Transverse colon (tissue), 4 donors: Measurements from ENCODE around the gene MTX1. TPM values are rescaled to one million over a fixed set of nuclear protein-coding genes. Genes with fewer than 3 reads are reported as not detected.

ENCODE experiments used
- DNase-seq: peaks from one replicate; pipeline ENCODE4 v3.0.0-alpha.2; 2019
- H3K27ac ChIP-seq, 4 donors: fragments of 200-600 bp; sonication (generic); 2 replicates each; pipeline ENCODE4 v1.5.1; 2016 to 2018; ENCODE audit warnings: inconsistent platforms in 4 of 4
- H3K27me3 ChIP-seq: fragments of 200-600 bp; sonication (generic); 2 replicates; pipeline ENCODE4 v1.5.1; 2017; ENCODE audit warnings: inconsistent platforms
- H3K36me3 ChIP-seq, 4 donors: fragments of 200-600 bp; sonication (generic); 2 replicates each; pipeline ENCODE4 v1.5.1; 2017 to 2019; ENCODE audit warnings: inconsistent platforms in 4 of 4
- H3K4me1 ChIP-seq, 4 donors: fragments of 200-600 bp; sonication (generic); 2 replicates each; pipeline ENCODE4 v1.5.1; 2017 to 2020; ENCODE audit warnings: inconsistent platforms in 4 of 4
- H3K4me3 ChIP-seq, 4 donors: fragments of 200-600 bp; sonication (generic); 1 replicate in 1 of 4; 2 replicates in 3 of 4; pipeline versions ENCODE4 v1.5.1 to v1.6.1; 2017 to 2019; ENCODE audit warnings: inconsistent platforms in 4 of 4
- H3K9me3 ChIP-seq, 2 donors: fragments of 200-600 bp; sonication (generic); 2 replicates each; pipeline ENCODE4 v1.5.1; 2017 to 2019; ENCODE audit warnings: inconsistent platforms in 2 of 2
- EP300 ChIP-seq: sonication (generic); formaldehyde crosslinking; IDR thresholded peaks from one replicate; pipeline ENCODE4 v1.6.1; 2017; ENCODE audit warnings: antibody characterized with exemption, low read depth
- POLR2A ChIP-seq: fragments of 450-650 bp; IDR thresholded peaks from one replicate; pipeline ENCODE4 v1.6.1; 2016; ENCODE audit warnings: antibody characterized with exemption, mild to moderate bottlenecking, moderate library complexity
- POLR2AphosphoS5 ChIP-seq, 3 donors: sonication (generic); formaldehyde crosslinking; IDR thresholded peaks; one replicate each; pipeline ENCODE4 v1.6.1; 2016; ENCODE audit warnings: antibody characterized with exemption in 3 of 3
- WGBS, 2 donors: methylation state at CpG; one replicate each; pipeline ENCODE4 v1.1.5; 2018; ENCODE audit warnings: low coverage in 1 of 2; 5-methylcytosine and 5-hydroxymethylcytosine counted together
- in situ Hi-C, 4 donors: fragments of 200-750 bp; cut with MboI; loops; one replicate each; pipeline versions ENCODE4 v1.15.0 to v1.15.1; 2017; ENCODE audit warnings: low sequenced_read_pairs in 3 of 4, low pct_ligation_motif_present in 1 of 4, low pct_unique_long_range_greater_than_20kb in 1 of 4
- intact Hi-C: fragments of 100-400 bp; cut with DNase I; formaldehyde crosslinking; loops from one replicate; pipeline ENCODE4 v1.15.1; 2023; ENCODE audit warnings: low total_unique reads
- total RNA-seq, 4 donors: library from RNA; depleted of rRNA; stranded (reverse); fragments of >200 nt; gene quantifications; one replicate each; pipeline ENCODE4 v1.1.0, GENCODE V29; 2016
- TF ChIP-seq, protein P1 (sequence below), 5 experiments: fragments of 200-600 bp in 3 of 5; fragments of 450-650 bp in 2 of 5; sonication (generic) in 3 of 5; IDR thresholded peaks; 1 replicate in 2 of 5; 2 replicates in 3 of 5; pipeline ENCODE4 v1.5.1; 2016 to 2017; ENCODE audit warnings: antibody characterized with exemption in 5 of 5, inconsistent platforms in 3 of 5, mild to moderate bottlenecking in 2 of 5, moderate library complexity in 1 of 5

The MTX1 gene
- total RNA-seq, 4 donors from 2014 or later, result 24.3 to 64.0 (median 46.0) TPM

DNA sequence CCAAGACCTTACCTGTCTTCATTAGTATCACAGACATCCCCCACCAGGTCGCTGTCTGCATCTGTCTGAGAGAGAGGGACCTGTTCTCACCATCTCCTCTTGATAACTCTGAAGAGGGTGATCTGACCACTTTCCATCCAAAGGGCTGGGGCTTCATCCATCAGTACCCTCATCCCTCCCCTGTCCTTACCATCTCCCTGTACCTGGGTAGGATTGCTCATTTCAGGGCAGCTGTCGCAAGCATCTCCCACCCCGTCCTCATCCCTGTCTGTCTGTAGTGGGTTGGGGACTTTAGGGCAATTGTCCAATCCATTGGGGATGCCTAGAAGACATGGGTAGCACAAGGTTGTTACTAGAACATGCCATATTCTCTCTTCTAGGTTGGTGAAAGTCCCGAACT, 8.7 kb upstream of the MTX1 start:
- no peaks in the 10 kb centered on the region for H3K27me3 ChIP-seq
- intact Hi-C loops (loop anchor here (5.0 kb wide), 1 partner anchor 128 kb away; no protein-coding TSS in a partner anchor), in situ Hi-C loops (no loop called here)
- no peaks in the 10 kb centered on the region for H3K36me3 ChIP-seq
- no peak overlapping the region for H3K27ac ChIP-seq
- TF ChIP-seq EP300 (no peak), POLR2A (no peak), POLR2AphosphoS5 (IDR thresholded peaks at IDR 0.05) (no peak)
- TF ChIP-seq, protein P1, sequence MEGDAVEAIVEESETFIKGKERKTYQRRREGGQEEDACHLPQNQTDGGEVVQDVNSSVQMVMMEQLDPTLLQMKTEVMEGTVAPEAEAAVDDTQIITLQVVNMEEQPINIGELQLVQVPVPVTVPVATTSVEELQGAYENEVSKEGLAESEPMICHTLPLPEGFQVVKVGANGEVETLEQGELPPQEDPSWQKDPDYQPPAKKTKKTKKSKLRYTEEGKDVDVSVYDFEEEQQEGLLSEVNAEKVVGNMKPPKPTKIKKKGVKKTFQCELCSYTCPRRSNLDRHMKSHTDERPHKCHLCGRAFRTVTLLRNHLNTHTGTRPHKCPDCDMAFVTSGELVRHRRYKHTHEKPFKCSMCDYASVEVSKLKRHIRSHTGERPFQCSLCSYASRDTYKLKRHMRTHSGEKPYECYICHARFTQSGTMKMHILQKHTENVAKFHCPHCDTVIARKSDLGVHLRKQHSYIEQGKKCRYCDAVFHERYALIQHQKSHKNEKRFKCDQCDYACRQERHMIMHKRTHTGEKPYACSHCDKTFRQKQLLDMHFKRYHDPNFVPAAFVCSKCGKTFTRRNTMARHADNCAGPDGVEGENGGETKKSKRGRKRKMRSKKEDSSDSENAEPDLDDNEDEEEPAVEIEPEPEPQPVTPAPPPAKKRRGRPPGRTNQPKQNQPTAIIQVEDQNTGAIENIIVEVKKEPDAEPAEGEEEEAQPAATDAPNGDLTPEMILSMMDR (IDR thresholded peaks at IDR 0.05), result no peak
- H3K4me1 ChIP-seq, result peaks cover 0 to 13% (median 9%) of the 10 kb centered on the region in 4 donors
- no peak overlapping the region for H3K4me3 ChIP-seq
- no peak for DNase-seq
- no peaks in the 10 kb centered on the region for H3K9me3 ChIP-seq
- 62 to 87% methylated on average over 3 to 4 of the region's 4 CpGs for WGBS, 2 donors

DNA sequence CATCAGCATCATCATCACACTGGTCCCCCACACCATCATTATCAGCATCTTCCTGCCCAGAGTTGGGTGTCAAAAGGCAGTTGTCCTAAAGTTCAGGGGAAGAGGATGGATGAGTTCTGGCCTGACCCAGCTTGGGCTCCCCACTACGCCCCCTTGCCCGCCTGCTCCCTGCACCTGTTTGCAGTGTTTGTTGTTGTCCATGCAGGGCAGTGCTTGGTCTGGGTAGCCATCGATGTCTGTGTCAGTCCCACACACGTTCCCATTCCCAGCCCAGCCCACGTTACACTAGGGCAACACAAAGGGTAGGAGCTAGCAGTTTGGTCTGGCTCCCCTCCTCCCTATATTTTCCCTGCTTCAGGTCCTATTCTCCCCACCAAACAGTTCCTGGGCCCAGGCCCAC, 7.6 kb upstream of the MTX1 start:
- DNase-seq, result no peak
- in situ Hi-C loops, result no loop called here
- H3K36me3 ChIP-seq, result no peaks in the 10 kb centered on the region

DNA sequence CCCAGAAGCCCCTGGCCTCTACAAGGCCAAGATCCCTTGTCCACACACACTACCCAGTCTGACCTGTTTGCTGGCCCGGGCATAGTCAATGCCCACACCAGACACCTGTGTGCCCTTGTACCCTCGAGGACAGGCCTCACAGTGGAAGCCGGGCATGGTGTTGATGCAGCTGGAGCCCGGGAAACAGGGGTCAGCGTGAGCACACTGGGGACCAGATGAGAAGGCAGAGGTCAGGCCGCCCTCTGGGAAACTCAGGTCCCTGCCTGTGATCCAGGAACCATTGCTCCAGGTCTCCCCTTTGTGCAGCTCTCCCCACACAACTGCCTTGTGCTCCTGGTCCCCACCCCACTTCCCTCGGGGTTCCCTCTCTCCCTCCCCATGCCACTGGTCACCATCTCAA, 6.3 kb upstream of the MTX1 start:
- in situ Hi-C loops, result no loop called here
- 83% methylated on average over 7 of the region's 7 CpGs; no CpG with 5 or more reads in 1 of the 2 donors for WGBS, 2 donors
- intact Hi-C loops, result no loop called here
- no peaks in the 10 kb centered on the region for H3K9me3 ChIP-seq
- H3K4me3 ChIP-seq, result no peak overlapping the region
- no peak for TF ChIP-seq EP300
- no peak overlapping the region for H3K27ac ChIP-seq
- no peaks in the 10 kb centered on the region for H3K27me3 ChIP-seq
- no peaks in the 10 kb centered on the region for H3K36me3 ChIP-seq
- H3K4me1 ChIP-seq, result peaks cover 5 to 9% (median 7%) of the 10 kb centered on the region in 4 donors
- DNase-seq, result no peak

More for the DNA sequence above, 7.6 kb upstream of the MTX1 start:
- TF ChIP-seq EP300 (no peak), POLR2AphosphoS5 (IDR thresholded peaks at IDR 0.05) (no peak), POLR2A (no peak)
- TF ChIP-seq, protein P1 (IDR thresholded peaks at IDR 0.05), result no peak
- WGBS, 2 donors, result 40 to 92% methylated on average over 1 to 5 of the region's 5 CpGs
- intact Hi-C loops, result no loop called here
- Histone ChIP-seq H3K27ac (no peak overlapping the region), H3K27me3 (no peaks in the 10 kb centered on the region), H3K4me1 (peaks cover 0 to 2% (median 0%) of the 10 kb centered on the region in 4 donors), H3K9me3 (no peaks in the 10 kb centered on the region), H3K4me3 (no peak overlapping the region)

DNA sequence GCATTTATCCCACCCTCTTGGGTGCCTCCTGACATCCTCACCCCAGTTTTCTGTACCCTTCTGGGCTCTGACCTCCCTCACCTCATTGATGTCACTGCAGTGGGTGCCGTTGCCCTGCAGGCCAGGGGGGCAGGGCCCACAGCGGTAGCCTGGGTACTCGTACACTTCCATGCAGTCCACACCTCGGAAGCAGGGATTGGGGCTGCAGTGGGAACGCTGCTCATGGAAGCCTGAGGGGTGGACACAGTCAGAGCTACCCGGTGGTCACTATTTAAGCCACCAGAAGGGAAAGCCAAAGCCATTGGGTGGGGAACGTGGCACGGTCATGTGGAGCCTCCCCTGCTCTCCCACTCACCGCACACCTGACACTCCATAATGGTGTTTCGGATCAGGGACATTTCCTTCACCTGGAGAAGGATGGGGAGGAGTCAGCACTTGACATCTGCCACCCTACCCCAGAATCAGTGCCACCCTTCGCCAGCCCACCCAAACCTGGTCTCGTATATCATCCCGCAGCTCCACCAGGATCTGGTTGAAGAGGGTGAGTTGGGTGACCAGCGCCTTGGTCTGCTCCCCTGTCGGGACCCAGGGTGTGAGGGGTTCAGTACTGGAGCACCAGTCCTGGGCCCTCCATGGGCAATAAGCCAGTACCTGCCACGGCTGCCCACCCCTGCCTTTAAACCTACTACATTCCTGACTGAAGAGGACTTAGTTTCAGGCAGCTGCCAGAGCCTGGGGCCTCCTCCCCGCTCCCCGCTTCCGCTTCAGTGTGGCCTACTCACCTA, 5.6 kb upstream of the MTX1 start:
- no peak overlapping the region for H3K27ac ChIP-seq
- WGBS, 2 donors, result 90 to 100% methylated on average over 3 to 19 of the region's 19 CpGs
- H3K27me3 ChIP-seq, result no peaks in the 10 kb centered on the region
- H3K4me1 ChIP-seq, result peaks cover 12 to 16% (median 14%) of the 10 kb centered on the region in 4 donors
- intact Hi-C loops, result no loop called here
- DNase-seq, result no peak
- in situ Hi-C loops, result no loop called here
- TF ChIP-seq POLR2A, result no peak
- TF ChIP-seq EP300, result no peak
- no peak for TF ChIP-seq POLR2AphosphoS5 (IDR thresholded peaks at IDR 0.05)
- TF ChIP-seq, protein P1 (IDR thresholded peaks at IDR 0.05), result no peak
- no peaks in the 10 kb centered on the region for H3K9me3 ChIP-seq
- no peaks in the 10 kb centered on the region for H3K36me3 ChIP-seq
- no peak overlapping the region for H3K4me3 ChIP-seq
